Limb (tissue), 2 donors: ENCODE results near the gene RPL7A.
"Not testable (repeated sequence)": the region's sequence is repeated elsewhere in the genome, so short reads cannot be mapped to it uniquely, and the experiment has no call there.

Experiments
- DNase-seq, 2 donors: peaks; one replicate each; pipeline ENCODE4 v3.0.0-alpha.2; 2016; ENCODE audit errors: extremely low spot score in 2 of 2

The RPL7A gene

DNA sequence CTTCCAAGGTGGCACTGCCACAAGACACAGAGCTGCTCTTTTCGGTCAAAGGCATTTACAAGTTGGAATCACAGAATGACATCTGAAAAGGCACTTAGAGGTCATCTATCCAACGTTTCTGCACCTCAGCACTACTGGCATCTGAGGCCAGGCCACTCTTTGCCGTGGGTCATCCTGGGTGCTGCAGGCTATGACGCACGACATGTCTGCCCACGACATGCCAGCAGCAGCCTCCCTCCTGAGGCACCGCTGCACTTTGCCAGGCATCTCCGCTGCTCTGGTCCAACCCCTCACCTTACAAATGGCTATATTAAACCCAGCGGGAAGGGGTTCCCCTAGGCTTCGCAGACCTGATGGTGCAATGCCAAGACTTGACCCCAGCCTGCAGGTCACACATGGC is 19.8 kb downstream of the RPL7A start:
- DNase-seq, result no peak

DNA sequence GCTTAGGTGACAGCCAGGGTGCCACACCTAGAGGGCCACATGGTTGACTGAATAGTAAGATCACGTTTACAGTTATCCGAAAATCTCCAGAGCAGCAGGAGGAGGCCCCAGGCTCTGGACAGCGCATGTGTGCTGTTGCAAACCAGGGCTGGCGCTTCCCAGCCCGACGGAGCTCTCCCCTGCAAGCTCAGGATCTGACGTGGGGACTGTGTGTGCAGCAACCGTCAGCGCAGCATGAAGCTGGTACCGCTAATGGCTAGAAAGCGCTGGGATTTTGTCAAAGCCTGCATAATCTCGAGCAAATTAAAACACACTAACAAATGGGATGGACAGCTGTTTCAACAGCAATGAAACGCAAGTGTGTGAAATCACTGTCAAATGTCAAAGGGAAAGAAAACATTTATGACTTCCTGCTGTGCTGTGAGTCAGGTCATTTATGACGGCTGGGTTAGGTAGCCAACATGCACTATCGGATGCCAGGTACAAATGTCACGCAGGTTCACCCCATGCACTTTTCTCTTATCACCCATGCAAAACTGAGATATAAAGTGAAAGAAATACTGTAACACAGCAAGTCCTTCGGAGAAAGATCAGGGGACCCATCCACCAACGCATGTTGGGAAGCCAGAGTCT is 20.3 kb downstream of the RPL7A start:
- DNase-seq, result no peak

- DNase-seq, result no peak
Observed at GRCh38 chr9:133369422-133369821, 21.4 kb downstream of the RPL7A start.

DNA sequence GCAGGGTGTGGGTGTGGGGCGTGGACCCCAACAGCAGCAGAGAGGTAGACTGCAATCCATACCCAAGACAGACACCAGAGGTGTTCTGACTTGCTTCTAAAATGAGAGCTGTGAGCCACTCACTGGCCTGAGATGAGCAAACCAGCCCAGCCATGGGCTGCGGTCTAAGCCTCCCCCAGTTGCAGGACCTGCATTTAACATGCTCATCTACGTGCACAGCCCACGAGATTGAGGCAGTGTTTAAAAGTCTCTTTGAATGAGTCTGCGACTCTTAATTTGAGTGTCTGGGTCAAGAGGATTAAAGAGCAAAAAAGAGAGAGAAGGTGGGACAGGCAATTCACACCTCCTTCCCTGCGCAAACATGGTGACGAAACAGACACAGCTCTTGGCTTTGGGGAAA is 21.9 kb downstream of the RPL7A start:
- DNase-seq, result no peak

DNA sequence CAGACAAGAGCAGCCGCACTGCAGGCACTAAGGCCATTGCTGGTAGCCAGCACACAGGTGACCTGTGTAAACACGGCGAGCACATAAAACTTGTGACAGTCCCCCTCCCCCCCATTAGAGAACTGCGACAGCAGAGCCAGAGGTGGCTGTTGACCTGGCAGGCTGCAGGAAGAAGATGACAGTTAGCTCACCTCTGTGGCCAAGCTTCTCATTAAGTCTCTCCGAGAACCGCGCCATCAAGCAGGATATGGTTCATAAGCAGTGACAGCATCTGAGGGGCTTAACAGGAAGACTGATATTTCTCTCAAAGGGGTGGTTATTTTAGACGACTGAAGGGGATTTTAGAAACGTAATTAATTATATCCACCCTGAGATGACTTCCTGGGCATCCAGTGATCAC is 22.7 kb downstream of the RPL7A start:
- no peak for DNase-seq

- DNase-seq, result no peak
Observed at GRCh38 chr9:133371261-133371711, 23.3 kb downstream of the RPL7A start.

- no peak for DNase-seq
Observed at GRCh38 chr9:133372144-133372543, 24.1 kb downstream of the RPL7A start.

DNA sequence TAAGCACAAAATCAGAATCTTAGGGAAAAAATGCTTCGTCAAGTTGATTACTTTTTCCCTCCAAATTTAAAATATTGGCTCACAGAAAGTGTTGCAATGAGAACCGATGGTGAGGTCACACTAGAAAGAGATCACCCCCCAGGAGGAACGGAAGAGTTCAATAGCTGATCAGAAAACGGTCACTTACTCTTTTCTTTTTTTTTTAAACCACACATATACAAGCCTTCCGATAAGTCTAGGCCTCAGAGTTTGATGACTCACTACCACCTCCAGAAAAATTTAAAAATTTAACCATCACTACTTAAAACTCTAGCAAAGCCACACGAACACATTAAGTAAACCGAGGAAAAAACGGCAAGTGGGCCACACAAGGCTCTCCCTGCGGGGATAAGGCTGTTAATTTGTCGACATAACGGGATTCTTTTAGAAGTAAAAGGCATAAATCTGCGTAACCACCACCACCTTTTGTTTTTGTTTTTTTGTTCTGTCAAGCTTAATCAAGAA is 26.6 kb downstream of the RPL7A start:
- no peak for DNase-seq

- peak in 1 of 2 donors; percentile 7 for DNase-seq
Observed at GRCh38 chr9:133375116-133375723, 27.2 kb downstream of the RPL7A start.

- peak; percentile 97 to 98 for DNase-seq
Observed at GRCh38 chr9:133375724-133376654, 28.0 kb downstream of the RPL7A start, which contains the start of the genes STKLD1 and SURF4. Gene STKLD1 (plus strand): TSS chr9:133376366. CDS start chr9:133376474, 108 bp downstream. Gene SURF4 (minus strand): TSS chr9:133376060. CDS start chr9:133375969, 91 bp downstream.

DNA sequence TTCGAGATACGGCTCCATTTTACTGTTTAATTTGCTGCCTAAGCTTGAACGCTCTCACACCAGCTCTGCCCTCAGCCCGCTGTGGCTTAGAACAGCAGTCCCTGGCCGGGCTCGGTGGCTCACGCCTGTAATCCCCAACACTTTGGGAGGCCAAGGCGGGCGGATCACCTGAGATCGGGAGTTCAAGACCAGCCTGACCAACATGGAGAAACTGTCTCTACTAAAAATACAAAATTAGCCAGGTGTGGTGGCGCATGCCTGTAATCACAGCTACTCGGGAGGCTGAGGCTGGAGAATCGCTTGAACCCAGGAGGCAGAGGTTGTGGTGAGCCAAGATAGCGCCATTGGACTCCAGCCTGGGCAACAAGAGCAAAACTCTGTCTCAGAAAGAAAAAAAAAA is 29.3 kb downstream of the RPL7A start:
- DNase-seq, result not testable (repeated sequence)

DNA sequence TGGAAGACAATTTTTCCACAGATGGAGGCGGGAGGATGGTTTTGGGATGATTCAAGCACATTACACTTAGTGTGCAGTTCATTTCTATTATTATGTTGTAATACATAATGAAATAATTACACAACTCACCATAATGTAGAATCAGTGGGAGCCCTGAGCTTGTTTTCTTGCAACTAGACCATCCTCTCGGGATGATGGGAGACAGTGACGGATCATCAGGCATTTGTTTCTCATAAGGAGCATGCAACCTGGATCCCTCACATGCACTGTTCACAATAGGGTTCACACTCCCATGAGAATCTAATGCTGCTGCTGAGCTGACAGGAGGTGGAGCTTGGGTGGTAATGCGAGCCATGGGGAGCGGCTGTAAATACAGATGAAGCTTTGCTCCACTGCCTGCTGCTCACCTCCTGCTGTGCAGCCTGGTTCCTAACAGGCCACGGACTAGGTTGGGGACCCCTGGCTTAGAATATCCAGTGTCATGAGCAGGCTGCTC is 29.8 kb downstream of the RPL7A start:
- no peak for DNase-seq

GRCh38 chr9:133378408-133378962 is 30.5 kb downstream of the RPL7A start:
- DNase-seq, result no peak

DNA sequence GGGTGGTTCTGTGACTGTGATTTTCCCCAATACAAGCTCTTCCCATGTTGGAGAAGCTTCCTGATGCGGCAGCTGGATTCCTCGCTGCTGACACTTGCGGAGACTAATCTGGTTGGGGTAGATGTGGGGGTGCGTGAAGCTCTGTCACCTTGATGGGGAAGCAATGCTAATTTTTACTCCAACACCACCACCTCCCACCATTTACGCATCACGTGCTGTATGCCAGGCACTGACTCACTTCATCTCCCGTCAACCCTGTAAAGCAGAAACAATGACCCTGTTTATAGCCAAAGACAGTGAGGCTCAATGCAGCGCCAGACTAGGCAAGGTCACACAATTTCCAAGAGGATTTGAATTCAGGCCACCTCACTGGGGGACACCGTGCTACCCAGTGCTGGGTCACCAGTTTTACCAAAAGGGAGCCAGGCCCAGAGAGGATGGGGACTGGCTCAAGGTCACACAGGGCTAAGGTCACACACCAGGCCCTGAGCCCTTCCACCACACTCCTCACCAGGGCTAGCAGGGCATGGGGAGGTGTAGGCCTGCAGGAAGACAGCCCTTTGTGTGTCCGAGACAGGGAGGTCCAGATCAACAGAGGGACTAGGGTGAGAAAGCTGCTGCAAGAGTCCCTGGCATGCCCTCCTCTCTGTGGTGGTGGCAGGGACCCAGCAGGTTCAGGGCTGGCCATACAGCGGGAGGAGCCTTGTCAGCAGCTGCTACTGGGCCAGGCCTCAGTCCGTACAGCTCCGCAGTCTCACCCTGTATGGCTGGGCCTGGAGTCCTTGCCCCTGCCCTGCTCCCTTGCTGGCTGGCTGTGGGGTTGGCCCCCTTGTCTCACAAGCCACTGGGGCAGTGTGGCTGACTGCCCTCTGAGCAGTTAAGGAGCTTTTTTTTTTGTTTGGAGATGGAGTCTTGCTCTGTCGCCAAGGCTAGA is 31.4 kb downstream of the RPL7A start:
- no peak for DNase-seq

GRCh38 chr9:133380734-133381133 is 32.7 kb downstream of the RPL7A start:
- no peak for DNase-seq

DNA sequence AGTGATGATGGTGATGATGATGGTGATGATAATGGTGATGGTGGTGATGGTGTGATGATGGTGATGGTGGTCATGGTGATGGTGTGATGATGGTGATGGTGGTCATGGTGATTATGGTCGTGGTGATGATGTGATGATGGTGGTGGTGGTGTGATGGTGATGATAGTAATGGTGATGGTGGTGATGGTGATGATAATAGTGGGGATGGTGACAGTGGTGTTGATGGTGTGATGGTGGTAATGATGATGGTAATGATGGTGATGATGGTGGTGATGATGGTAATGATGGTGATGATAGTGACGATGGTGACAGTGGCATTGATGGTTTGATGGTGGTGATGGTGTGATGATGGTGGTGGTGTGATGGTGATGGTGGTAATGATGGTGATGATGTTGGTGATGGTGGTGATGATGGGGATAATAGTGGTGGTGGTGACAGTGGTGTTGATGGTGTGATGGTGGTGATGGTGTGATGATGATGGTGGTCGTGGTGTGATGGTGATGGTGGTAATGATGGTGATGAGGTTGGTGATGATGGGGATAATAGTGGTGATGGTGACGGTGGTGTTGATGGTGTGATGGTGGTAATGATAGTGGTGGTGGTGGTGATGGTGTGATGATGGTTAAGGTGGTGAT is 34.6 kb downstream of the RPL7A start:
- no peak for DNase-seq

DNA sequence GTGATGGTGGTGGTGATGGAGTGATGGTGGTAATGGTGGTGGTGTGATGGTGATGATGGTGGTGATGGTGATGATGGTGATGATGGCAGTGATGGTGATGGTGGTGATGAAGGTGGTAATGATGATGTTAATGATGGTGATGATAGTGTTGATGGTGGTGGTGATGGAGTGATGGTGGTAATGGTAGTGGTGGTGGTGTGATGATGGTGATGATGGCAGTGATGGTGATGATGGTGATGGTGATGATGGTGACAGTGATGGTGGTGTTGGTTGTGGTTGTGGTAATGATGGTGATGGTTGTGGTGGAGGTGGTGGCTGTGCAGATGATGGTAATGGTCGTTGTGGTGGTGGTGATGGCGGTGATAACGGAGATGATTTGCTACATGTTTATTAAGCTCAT is 35.4 kb downstream of the RPL7A start:
- no peak for DNase-seq

DNA sequence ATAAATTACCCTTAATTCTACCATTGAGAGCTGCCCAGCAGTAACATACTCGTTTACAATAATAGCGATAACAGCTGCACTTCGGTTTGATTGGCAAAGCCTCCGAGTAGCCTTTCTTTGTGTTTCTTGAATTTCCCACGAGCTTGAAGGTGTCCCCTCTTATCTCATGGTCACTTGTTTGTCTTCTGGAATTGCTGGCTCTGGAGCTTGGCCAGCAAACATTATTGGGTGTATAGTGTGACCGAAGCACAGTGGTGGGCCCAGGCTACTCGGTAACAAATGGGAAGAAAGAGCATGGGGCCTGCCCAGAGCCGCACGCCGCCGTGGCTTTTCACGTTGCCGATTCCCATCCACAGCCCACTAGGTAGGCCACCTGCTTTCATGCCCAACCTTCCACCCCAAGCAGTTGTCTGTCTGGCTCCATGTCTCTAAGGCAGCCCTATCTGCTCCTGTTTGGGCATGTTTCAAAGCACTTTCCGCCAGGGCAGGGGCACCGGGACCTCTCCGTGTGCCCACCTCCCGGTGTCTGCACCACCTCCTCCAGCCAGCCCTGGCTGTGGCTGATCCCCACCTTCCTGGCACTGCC is 36.8 kb downstream of the RPL7A start:
- no peak for DNase-seq

DNA sequence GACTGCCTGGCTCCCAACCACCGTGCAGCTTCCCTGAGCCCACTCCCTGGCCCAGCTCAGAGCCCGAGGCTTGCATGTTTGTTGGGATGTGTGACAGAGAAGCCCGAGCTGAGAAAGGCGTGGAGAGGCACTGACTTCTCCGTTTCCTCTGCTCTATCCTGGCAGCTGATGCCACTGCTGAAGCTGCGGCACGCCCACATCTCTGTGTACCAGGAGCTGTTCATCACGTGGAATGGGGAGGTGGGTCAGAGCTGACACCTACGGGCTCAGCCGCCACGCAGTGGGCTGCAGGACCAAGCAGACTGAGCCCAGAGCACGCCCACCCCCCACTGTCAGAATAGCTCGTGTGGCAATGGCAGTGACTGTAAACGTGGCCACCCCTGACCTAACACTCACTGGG is 37.4 kb downstream of the RPL7A start:
- DNase-seq, result no peak
